GM12878 (cell line): ENCODE measurements around the gene HCRT. TPM values are rescaled to one million over a fixed set of nuclear protein-coding genes. Genes with fewer than 3 reads are reported as not detected.
"Not testable (repeated sequence)": the region's sequence is repeated elsewhere in the genome, so short reads cannot be mapped to it uniquely, and the experiment has no call there.

Source experiments
- ATAC-seq: fragments of 200-7000 bp; cut with Tn5 transposase; 3 replicates; pipeline ENCODE4 v1.9.1; 2020; ENCODE audit warnings: mild to moderate bottlenecking, moderate library complexity
- BruUV-seq: library from RNA; stranded (reverse); fragments of 400-500 nt; replicated peaks from 2 replicates; lab custom pipeline; 2021; lab: Mats Ljungman, UMichigan
- CTCF ChIA-PET: fragments of 300-600 bp; sonication (Branson Sonifier 250); formaldehyde crosslinking; extraction: SDS; loops from one replicate; lab custom pipeline; 2021; ENCODE audit warnings: inconsistent platforms; lab: Yijun Ruan, JAX
- POLR2A ChIA-PET: fragments of 350-600 bp; formaldehyde crosslinking; extraction: SDS; loops from one replicate; lab custom pipeline; 2021; ENCODE audit warnings: inconsistent platforms; lab: Charles Lee
- RAD21 ChIA-PET: fragments of 300-600 bp; sonication (Branson Sonifier 250); formaldehyde crosslinking; loops from one replicate; lab custom pipeline; 2023; ENCODE audit warnings: antibody characterized with exemption; ENCODE audit not compliant: unreplicated experiment; lab: Charles Lee
- SMC1A ChIA-PET: fragments of 300-600 bp; sonication (Branson Sonifier 250); formaldehyde crosslinking; loops from one replicate; lab custom pipeline; 2023; ENCODE audit not compliant: unreplicated experiment, uncharacterized antibody; lab: Charles Lee
- DNase-seq: peaks from one replicate; pipeline ENCODE4 v3.0.0-alpha.2; 2011; ENCODE audit warnings: low read depth, low spot score
- FAIRE-seq: peaks from 3 replicates; lab custom pipeline; 2011; peaks lifted over from hg19 to GRCh38; lab: Jason Lieb, UNC
- H2AFZ ChIP-seq: 2 replicates; pipeline ENCODE4 v1.6.0; 2011; ENCODE audit warnings: low read depth, low read length, control low read depth; ENCODE audit not compliant: control insufficient read depth
- H3K27ac ChIP-seq: 2 replicates; pipeline ENCODE4 v1.5.1; 2011; ENCODE audit warnings: control low read depth; ENCODE audit not compliant: control insufficient read depth, insufficient read depth
- H3K27me3 ChIP-seq, 2 experiments: replicated peaks in 1 of 2; 2 replicates each; pipeline versions ENCODE4 v1.6.0 to v1.6.1; 2011; ENCODE audit warnings: low read length in 1 of 2; ENCODE audit not compliant: control insufficient read depth in 2 of 2, insufficient read depth in 2 of 2
- H3K36me3 ChIP-seq, 2 experiments: 2 replicates each; pipeline ENCODE4 v1.5.1; 2011; ENCODE audit warnings: low read length in 1 of 2; ENCODE audit not compliant: control insufficient read depth in 2 of 2, insufficient read depth in 2 of 2
- H3K4me1 ChIP-seq: 2 replicates; pipeline ENCODE4 v1.6.1; 2011; ENCODE audit warnings: mild to moderate bottlenecking, low read length, moderate library complexity, mixed read lengths; ENCODE audit not compliant: control insufficient read depth, insufficient read depth
- H3K4me2 ChIP-seq: 2 replicates; pipeline ENCODE4 v1.6.0; 2011; ENCODE audit warnings: control low read depth; ENCODE audit not compliant: control insufficient read depth, insufficient read depth
- H3K4me3 ChIP-seq: fragments of 200-600 bp; sonication (generic); 2 replicates; pipeline ENCODE4 v1.5.1; 2016
- H3K79me2 ChIP-seq: 2 replicates; pipeline ENCODE4 v1.6.0; 2011; ENCODE audit warnings: low read length; ENCODE audit not compliant: control insufficient read depth, insufficient read depth
- H3K9ac ChIP-seq: 2 replicates; pipeline ENCODE4 v1.8.0; 2011; ENCODE audit warnings: low read length, control low read depth, mixed read lengths; ENCODE audit not compliant: control insufficient read depth, insufficient read depth
- H3K9me3 ChIP-seq: replicated peaks from 3 replicates; pipeline ENCODE4 v1.5.1; 2011; ENCODE audit warnings: mild to moderate bottlenecking, low read length; ENCODE audit not compliant: control insufficient read depth, insufficient read depth
- H4K20me1 ChIP-seq: 2 replicates; pipeline ENCODE4 v1.6.0; 2011; ENCODE audit not compliant: control insufficient read depth, insufficient read depth
- ATF7 ChIP-seq: fragments of 450-650 bp; IDR thresholded peaks from 2 replicates; pipeline ENCODE4 v1.6.1; 2016; ENCODE audit warnings: low read depth, mild to moderate bottlenecking
- CEBPB ChIP-seq, 2 experiments: fragments of 150-350 bp in 1 of 2; IDR thresholded peaks; 2 replicates each; pipeline ENCODE4 v1.6.1; 2012 to 2014; ENCODE audit warnings: low read depth in 2 of 2, low read length in 2 of 2, borderline replicate concordance in 1 of 2, inconsistent platforms in 1 of 2
- HDAC2 ChIP-seq: fragments of 200-600 bp; sonication (generic); IDR thresholded peaks from 2 replicates; pipeline ENCODE4 v1.6.1; 2017
- MEF2B ChIP-seq: fragments of 450-650 bp; IDR thresholded peaks from 2 replicates; pipeline ENCODE4 v1.6.1; 2018; ENCODE audit warnings: mild to moderate bottlenecking, moderate library complexity; ENCODE audit not compliant: partially characterized antibody, poor library complexity, severe bottlenecking
- NFIC ChIP-seq: IDR thresholded peaks from 2 replicates; pipeline ENCODE4 v1.6.1; 2012; ENCODE audit warnings: low read depth, mild to moderate bottlenecking, inconsistent platforms, low read length, moderate library complexity
- NFYA ChIP-seq: IDR thresholded peaks from 2 replicates; pipeline ENCODE4 v1.6.1; 2011; ENCODE audit warnings: low read depth, mild to moderate bottlenecking, low read length, improper control_type of control experiment, borderline replicate concordance
- NR2F1 ChIP-seq: fragments of 450-650 bp; conservative IDR thresholded peaks from 2 replicates; pipeline ENCODE4 v1.6.1; 2017; ENCODE audit warnings: mild to moderate bottlenecking
- RB1 ChIP-seq: fragments of 450-650 bp; formaldehyde crosslinking; IDR thresholded peaks from 2 replicates; pipeline ENCODE4 v1.6.1; 2017; ENCODE audit warnings: mild to moderate bottlenecking, borderline replicate concordance
- RUNX3 ChIP-seq: IDR thresholded peaks from 2 replicates; pipeline ENCODE4 v1.6.1; 2012; ENCODE audit warnings: low read length, inconsistent platforms
- SMAD5 ChIP-seq: IDR thresholded peaks from 2 replicates; pipeline ENCODE4 v1.6.1; 2016; ENCODE audit warnings: antibody characterized with exemption, low read depth
- SPI1 ChIP-seq: IDR thresholded peaks from 2 replicates; pipeline ENCODE4 v1.6.1; 2011; ENCODE audit warnings: low read depth, mild to moderate bottlenecking, low read length, moderate library complexity, borderline replicate concordance; ENCODE audit not compliant: insufficient read depth
- SREBF1 ChIP-seq: IDR thresholded peaks from 2 replicates; pipeline ENCODE4 v1.6.1; 2012; ENCODE audit warnings: mild to moderate bottlenecking, low read length
- ZSCAN29 ChIP-seq: fragments of 450-650 bp; IDR thresholded peaks from 2 replicates; pipeline ENCODE4 v1.6.1; 2017; ENCODE audit warnings: mild to moderate bottlenecking, moderate library complexity
- WGBS: methylation state at CpG from one replicate; pipeline ENCODE4 v1.1.6; 2016; ENCODE audit warnings: low lambda C conversion rate; ENCODE audit not compliant: insufficient replicate concordance, insufficient coverage; ENCODE audit errors: missing lambda C conversion rate; 5-methylcytosine and 5-hydroxymethylcytosine counted together
- in situ Hi-C: fragments of 300-500 bp; cut with MboI; formaldehyde crosslinking; loops from 9 replicates; pipeline ENCODE4 v1.14.3; 2018; ENCODE audit warnings: mixed read lengths
- intact Hi-C: fragments of 100-400 bp; cut with micrococcal nuclease; formaldehyde crosslinking; loops from one replicate; pipeline ENCODE4 v1.14.2; 2022; ENCODE audit not compliant: unreplicated experiment
- polyA plus RNA-seq, 11 experiments: library from polyadenylated mRNA; depleted of rRNA in 4 of 11; unstranded in 6 of 11; stranded (reverse) in 5 of 11; fragments of >200 nt; fragmentation: Nextera tagmentation in 4 of 11; fragmentation: Illumina TruSeq in 1 of 11; extraction: Ambion mirVana in 4 of 11; extraction: Trizol in 1 of 11; gene quantifications; 1 replicate in 1 of 11; 2 replicates in 10 of 11; pipeline versions ENCODE4 v1.2.1 to v1.2.3, GENCODE V29; 2011 to 2016; ENCODE audit warnings: inconsistent platforms in 2 of 11, missing spikeins in 2 of 11, low read depth in 1 of 11
- total RNA-seq, 4 experiments: library from RNA; depleted of rRNA in 3 of 4; stranded (reverse); fragments of >200 nt in 3 of 4; fragmentation: Illumina TruSeq in 1 of 4; extraction: Trizol in 1 of 4; gene quantifications; 2 replicates each; pipeline versions ENCODE4 v1.2.1 to v1.2.3, GENCODE V29; 2013 to 2021
- TF ChIP-seq, protein P1 (sequence below): fragments of 150-350 bp; IDR thresholded peaks from 2 replicates; pipeline ENCODE4 v1.6.1; 2014; ENCODE audit warnings: mild to moderate bottlenecking, low read depth, low read length
- TF ChIP-seq, protein P2 (sequence below), 3 experiments: IDR thresholded peaks in 2 of 3; conservative IDR thresholded peaks in 1 of 3; 2 replicates each; pipeline ENCODE4 v1.5.1; 2011; ENCODE audit warnings: low read depth in 3 of 3, low read length in 3 of 3, mild to moderate bottlenecking in 3 of 3, control low read depth in 2 of 3, moderate library complexity in 2 of 3, inconsistent platforms in 1 of 3, mixed read lengths in 1 of 3; ENCODE audit not compliant: control insufficient read depth in 2 of 3, insufficient read depth in 1 of 3; ENCODE audit errors: extremely low read depth in 1 of 3

HCRT gene
- total and polyA plus RNA-seq, 10 of the 15 experiments (the other 5 are each of a cell fraction or from before 2014, with no cell fraction given): 0.41 TPM; not detected in 9

DNA sequence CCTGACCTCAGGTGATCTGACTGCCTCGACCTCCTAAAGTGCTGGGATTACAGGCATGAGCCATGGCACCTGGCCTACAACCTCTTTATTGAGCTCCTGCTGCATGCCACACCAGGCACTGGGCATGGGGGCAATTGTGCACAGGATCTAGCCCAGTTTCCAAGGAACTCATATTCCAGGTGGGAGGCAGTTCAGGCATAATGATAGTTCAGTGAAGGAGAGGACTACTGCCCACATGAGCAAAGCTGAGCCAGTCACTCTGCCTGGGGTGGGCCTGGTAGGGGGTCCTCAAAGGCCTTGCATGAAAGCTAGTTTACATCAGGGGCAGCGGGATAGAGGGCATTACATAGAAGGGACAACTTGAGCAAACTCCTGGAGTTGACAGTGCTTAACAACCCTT is 2.6 kb upstream of the HCRT start:
- RAD21 ChIA-PET: interaction anchor here (1.1 kb wide), 1 partner anchor 218 kb away, joined by 3 read pairs; no protein-coding TSS in a partner anchor

DNA sequence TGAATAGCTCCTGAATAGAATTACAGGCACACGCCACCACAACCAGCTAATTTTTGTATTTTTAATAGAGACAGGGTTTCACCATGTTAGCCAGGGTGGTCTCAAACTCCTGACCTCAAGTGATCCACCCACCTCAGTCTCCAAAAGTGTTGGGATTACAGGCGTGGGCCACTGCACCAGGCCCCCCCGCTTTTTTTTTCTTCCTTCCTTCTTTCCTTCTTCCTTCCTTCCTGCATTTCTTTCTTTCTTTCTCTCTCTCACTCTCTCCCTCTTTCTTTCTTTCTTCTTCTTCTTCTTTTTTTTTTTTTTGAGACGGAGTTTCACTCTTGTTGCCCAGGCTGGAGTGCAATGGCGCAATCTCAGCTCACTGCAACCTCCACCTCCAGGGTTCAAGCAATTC is 939 bp upstream of the HCRT start:
- FAIRE-seq, H3K27ac ChIP-seq, H3K36me3 ChIP-seq, DNase-seq, SMC1A ChIA-PET, H3K4me2 ChIP-seq, BruUV-seq, H3K9me3 ChIP-seq, H3K27me3 ChIP-seq, H3K9ac ChIP-seq, H3K4me3 ChIP-seq, RAD21 ChIA-PET, H4K20me1 ChIP-seq, H3K79me2 ChIP-seq, in situ Hi-C loops, ATAC-seq, H2AFZ ChIP-seq, POLR2A ChIA-PET: not testable (repeated sequence)
- CTCF ChIA-PET: interaction anchor here (0.9 to 3.7 kb wide), 6 partner anchors 8 to 269 kb away, joined by 3 to 17 read pairs (median 5); partner anchors contain the start of gene GHDC
- peaks cover 15% of the 10 kb centered on the region for H3K4me1 ChIP-seq
- WGBS: 45% methylated on average over 3 of the region's 5 CpGs
- intact Hi-C loops: loop anchor here (10.0 kb wide), 1 partner anchor 219 kb away; no protein-coding TSS in a partner anchor

More for the DNA sequence above, 2.6 kb upstream of the HCRT start:
- Histone ChIP-seq H3K27me3 (no peaks in the 10 kb centered on the region), H3K9me3 (no peaks in the 10 kb centered on the region), H3K4me3 (no peak overlapping the region), H3K79me2 (no peaks in the 10 kb centered on the region), H3K4me2 (no peak overlapping the region), H3K36me3 (no peaks in the 10 kb centered on the region), H3K4me1 (peaks cover 7% of the 10 kb centered on the region), H3K27ac (no peak overlapping the region), H3K9ac (no peak overlapping the region), H2AFZ (no peak overlapping the region), H4K20me1 (no peaks in the 10 kb centered on the region)
- no TSS peak for BruUV-seq
- SMC1A ChIA-PET: interaction anchor here (0.6 to 2.0 kb wide), 4 partner anchors 14 to 219 kb away, joined by 3 to 8 read pairs (median 3); no protein-coding TSS in a partner anchor
- intact Hi-C loops: loop anchor here (10.0 kb wide), 1 partner anchor 217 kb away; no protein-coding TSS in a partner anchor
- FAIRE-seq: no peak
- 45% methylated on average over 2 of the region's 2 CpGs for WGBS
- POLR2A ChIA-PET: interaction anchor here (0.6 to 1.5 kb wide), 2 partner anchors 102 to 215 kb away, joined by 4 to 5 read pairs; no protein-coding TSS in a partner anchor
- in situ Hi-C loops: no loop called here
- no peak for ATAC-seq
- CTCF ChIA-PET: interaction anchor here (0.6 to 2.1 kb wide), 8 partner anchors 67 to 218 kb away, joined by 3 to 11 read pairs (median 4); partner anchors contain the start of gene NKIRAS2
- no peak for DNase-seq
- TF ChIP-seq SPI1 (no peak), ZSCAN29 (no peak), NFIC (no peak), RUNX3 (no peak), MEF2B (no peak), NFYA (no peak), NR2F1 (no peak), SMAD5 (no peak), SREBF1 (no peak), RB1 (no peak), HDAC2 (no peak), CEBPB (IDR thresholded peaks at IDR 0.05; ENCODE audit: borderline replicate concordance in 1 of 2, low read depth in 2 of 2, low read length in 2 of 2) (no peak), ATF7 (no peak)
- TF ChIP-seq, protein P1, sequence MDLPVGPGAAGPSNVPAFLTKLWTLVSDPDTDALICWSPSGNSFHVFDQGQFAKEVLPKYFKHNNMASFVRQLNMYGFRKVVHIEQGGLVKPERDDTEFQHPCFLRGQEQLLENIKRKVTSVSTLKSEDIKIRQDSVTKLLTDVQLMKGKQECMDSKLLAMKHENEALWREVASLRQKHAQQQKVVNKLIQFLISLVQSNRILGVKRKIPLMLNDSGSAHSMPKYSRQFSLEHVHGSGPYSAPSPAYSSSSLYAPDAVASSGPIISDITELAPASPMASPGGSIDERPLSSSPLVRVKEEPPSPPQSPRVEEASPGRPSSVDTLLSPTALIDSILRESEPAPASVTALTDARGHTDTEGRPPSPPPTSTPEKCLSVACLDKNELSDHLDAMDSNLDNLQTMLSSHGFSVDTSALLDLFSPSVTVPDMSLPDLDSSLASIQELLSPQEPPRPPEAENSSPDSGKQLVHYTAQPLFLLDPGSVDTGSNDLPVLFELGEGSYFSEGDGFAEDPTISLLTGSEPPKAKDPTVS: no peak
- TF ChIP-seq, protein P2, sequence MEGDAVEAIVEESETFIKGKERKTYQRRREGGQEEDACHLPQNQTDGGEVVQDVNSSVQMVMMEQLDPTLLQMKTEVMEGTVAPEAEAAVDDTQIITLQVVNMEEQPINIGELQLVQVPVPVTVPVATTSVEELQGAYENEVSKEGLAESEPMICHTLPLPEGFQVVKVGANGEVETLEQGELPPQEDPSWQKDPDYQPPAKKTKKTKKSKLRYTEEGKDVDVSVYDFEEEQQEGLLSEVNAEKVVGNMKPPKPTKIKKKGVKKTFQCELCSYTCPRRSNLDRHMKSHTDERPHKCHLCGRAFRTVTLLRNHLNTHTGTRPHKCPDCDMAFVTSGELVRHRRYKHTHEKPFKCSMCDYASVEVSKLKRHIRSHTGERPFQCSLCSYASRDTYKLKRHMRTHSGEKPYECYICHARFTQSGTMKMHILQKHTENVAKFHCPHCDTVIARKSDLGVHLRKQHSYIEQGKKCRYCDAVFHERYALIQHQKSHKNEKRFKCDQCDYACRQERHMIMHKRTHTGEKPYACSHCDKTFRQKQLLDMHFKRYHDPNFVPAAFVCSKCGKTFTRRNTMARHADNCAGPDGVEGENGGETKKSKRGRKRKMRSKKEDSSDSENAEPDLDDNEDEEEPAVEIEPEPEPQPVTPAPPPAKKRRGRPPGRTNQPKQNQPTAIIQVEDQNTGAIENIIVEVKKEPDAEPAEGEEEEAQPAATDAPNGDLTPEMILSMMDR (IDR thresholded peaks at IDR 0.05 in 2 of 3, conservative IDR thresholded peaks at IDR 0.05 in 1 of 3; ENCODE audit: control insufficient read depth in 2 of 3, extremely low read depth in 1 of 3, insufficient read depth in 1 of 3, low read depth in 3 of 3, low read length in 3 of 3): no peak
